ENCODE data around the gene USP17L18. TPM values are rescaled to one million over a fixed set of nuclear protein-coding genes. Genes with fewer than 3 reads are reported as not detected.
"Not testable (repeated sequence)": the region's sequence is repeated elsewhere in the genome, so short reads cannot be mapped to it uniquely, and the experiment has no call there.

USP17L18 gene, protein sequence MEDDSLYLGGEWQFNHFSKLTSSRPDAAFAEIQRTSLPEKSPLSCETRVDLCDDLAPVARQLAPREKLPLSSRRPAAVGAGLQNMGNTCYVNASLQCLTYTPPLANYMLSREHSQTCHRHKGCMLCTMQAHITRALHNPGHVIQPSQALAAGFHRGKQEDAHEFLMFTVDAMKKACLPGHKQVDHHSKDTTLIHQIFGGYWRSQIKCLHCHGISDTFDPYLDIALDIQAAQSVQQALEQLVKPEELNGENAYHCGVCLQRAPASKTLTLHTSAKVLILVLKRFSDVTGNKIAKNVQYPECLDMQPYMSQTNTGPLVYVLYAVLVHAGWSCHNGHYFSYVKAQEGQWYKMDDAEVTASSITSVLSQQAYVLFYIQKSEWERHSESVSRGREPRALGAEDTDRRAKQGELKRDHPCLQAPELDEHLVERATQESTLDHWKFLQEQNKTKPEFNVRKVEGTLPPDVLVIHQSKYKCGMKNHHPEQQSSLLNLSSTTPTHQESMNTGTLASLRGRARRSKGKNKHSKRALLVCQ
- total RNA-seq: not detected

DNA sequence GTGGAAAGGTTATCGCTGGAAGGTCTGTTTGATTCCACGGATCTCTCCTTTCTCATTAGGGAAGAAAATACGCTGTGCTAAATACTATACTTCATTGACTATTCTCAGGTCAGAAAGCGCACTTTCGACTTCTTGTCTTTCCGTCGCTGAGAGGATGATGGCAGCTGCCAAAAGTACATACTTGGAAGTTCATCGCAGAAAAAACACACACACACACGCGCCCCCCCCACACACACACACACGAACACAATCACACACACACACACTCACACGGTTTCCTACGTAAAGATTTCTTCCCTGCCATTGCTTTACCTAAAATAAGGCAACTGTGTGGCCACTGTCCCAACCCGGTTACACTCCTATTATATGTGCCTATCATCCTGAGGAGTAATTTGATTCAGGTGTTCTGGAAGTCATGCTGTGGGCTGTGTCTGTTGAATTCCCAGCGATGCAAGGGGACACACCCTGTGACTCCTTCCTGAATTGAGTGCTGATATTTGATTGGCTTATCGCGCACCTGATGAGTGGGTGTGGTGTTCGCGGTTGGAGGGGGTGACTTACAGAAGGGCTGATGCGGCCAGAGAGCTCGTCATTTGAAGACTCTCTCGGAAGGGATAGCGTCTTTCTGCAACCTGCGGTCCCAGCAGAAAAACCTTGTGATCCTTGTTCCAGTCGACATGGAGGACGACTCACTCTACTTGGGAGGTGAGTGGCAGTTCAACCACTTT is at the start of gene USP17L18:
TSS of gene USP17L18 (plus strand) at position 678 of the 728 bp plus-strand sequence. CDS start at position 678, 0 bp downstream.
- H3K27ac ChIP-seq; H3K4me3 ChIP-seq; H3K4me1 ChIP-seq (replicated peaks in 1 of 2); in situ Hi-C loops (cut with MboI; ENCODE audit: low pct_unique_long_range_greater_than_20kb in 2 of 9, low sequenced_read_pairs in 9 of 9, unreplicated experiment in 9 of 9); ATAC-seq (replicated peaks in 6 of 8): not testable (repeated sequence)
- no CpG with 5 or more reads among the region's 26 CpGs for WGBS, 10 experiments

DNA sequence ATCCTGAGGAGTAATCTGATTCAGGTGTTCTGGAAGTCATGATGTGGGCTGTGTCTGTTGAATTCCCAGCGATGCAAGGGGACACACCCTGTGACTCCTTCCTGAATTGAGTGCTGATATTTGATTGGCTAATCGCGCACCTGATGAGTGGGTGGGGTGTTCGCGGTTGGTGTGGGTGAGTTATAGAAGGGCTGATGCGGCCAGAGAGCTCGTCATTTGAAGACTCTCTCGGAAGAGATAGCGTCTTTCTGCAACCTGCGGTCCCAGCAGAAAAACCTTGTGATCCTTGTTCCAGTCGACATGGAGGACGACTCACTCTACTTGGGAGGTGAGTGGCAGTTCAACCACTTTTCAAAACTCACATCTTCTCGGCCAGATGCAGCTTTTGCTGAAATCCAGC is 38.1 kb upstream of the USP17L18 start, which contains the start of gene USP17L10:
TSS of gene USP17L10 (plus strand) at position 301 of the 400 bp plus-strand sequence. CDS start at position 301, 0 bp downstream.
- no CpG with 5 or more reads among the region's 13 CpGs for WGBS, 10 experiments
- H3K27ac ChIP-seq; H3K4me1 ChIP-seq (replicated peaks in 1 of 2); H3K4me3 ChIP-seq; ATAC-seq (replicated peaks in 6 of 8); in situ Hi-C loops (cut with MboI; ENCODE audit: low pct_unique_long_range_greater_than_20kb in 2 of 9, low sequenced_read_pairs in 9 of 9, unreplicated experiment in 9 of 9): not testable (repeated sequence)

DNA sequence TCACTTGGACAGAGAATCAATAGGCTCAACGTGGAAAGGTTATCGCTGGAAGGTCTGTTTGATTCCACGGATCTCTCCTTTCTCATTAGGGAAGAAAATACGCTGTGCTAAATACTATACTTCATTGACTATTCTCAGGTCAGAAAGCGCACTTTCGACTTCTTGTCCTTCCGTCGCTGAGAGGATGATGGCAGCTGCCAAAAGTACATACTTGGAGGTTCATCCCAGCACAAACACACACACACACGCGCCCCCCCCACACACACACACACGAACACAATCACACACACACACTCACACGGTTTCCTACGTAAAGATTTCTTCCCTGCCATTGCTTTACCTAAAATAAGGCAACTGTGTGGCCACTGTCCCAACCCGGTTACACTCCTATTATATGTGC is 33.7 kb upstream of the USP17L18 start:
- in situ Hi-C loops (cut with MboI; ENCODE audit: low pct_unique_long_range_greater_than_20kb in 2 of 9, low sequenced_read_pairs in 9 of 9, unreplicated experiment in 9 of 9); H3K4me3 ChIP-seq; ATAC-seq (replicated peaks in 6 of 8); H3K27ac ChIP-seq; H3K4me1 ChIP-seq (replicated peaks in 1 of 2): not testable (repeated sequence)
- WGBS, 10 experiments: no CpG with 5 or more reads among the region's 14 CpGs

DNA sequence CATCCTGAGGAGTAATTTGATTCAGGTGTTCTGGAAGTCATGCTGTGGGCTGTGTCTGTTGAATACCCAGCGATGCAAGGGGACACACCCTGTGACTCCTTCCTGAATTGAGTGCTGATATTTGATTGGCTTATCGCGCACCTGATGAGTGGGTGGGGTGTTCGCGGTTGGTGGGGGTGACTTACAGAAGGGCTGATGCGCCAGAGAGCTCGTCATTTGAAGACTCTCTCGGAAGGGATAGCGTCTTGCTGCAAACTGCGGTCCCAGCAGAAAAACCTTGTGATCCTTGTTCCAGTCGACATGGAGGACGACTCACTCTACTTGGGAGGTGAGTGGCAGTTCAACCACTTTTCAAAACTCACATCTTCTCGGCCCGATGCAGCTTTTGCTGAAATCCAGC is 33.3 kb upstream of the USP17L18 start, which contains the start of gene USP17L11:
TSS of gene USP17L11 (plus strand) at position 301 of the 400 bp plus-strand sequence. CDS start at position 301, 0 bp downstream.
- WGBS, 10 experiments: no CpG with 5 or more reads among the region's 14 CpGs
- H3K4me3 ChIP-seq; H3K4me1 ChIP-seq (replicated peaks in 1 of 2); in situ Hi-C loops (cut with MboI; ENCODE audit: low pct_unique_long_range_greater_than_20kb in 2 of 9, low sequenced_read_pairs in 9 of 9, unreplicated experiment in 9 of 9); ATAC-seq (replicated peaks in 6 of 8); H3K27ac ChIP-seq: not testable (repeated sequence)

DNA sequence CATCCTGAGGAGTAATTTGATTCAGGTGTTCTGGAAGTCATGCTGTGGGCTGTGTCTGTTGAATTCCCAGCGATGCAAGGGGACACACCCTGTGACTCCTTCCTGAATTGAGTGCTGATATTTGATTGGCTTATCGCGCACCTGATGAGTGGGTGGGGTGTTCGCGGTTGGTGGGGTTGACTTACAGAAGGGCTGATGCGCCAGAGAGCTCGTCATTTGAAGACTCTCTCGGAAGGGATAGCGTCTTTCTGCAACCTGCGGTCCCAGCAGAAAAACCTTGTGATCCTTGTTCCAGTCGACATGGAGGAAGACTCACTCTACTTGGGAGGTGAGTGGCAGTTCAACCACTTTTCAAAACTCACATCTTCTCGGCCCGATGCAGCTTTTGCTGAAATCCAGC is 28.6 kb upstream of the USP17L18 start, which contains the start of gene USP17L12:
TSS of gene USP17L12 (plus strand) at position 301 of the 400 bp plus-strand sequence. CDS start at position 301, 0 bp downstream.
- no CpG with 5 or more reads among the region's 13 CpGs for WGBS, 10 experiments
- H3K4me3 ChIP-seq; ATAC-seq (replicated peaks in 6 of 8): not testable (repeated sequence)

DNA sequence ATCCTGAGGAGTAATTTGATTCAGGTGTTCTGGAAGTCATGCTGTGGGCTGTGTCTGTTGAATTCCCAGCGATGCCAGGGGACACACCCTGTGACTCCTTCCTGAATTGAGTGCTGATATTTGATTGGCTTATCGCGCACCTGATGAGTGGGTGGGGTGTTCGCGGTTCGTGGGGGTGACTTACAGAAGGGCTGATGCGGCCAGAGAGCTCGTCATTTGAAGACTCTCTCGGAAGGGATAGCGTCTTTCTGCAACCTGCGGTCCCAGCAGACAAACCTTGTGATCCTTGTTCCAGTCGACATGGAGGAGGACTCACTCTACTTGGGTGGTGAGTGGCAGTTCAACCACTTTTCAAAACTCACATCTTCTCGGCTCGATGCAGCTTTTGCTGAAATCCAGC is 23.8 kb upstream of the USP17L18 start, which contains the start of gene USP17L13:
TSS of gene USP17L13 (plus strand) at position 301 of the 400 bp plus-strand sequence. CDS start at position 301, 0 bp downstream.
- no CpG with 5 or more reads among the region's 14 CpGs for WGBS, 10 experiments
- H3K4me1 ChIP-seq (replicated peaks in 1 of 2); H3K4me3 ChIP-seq; H3K27ac ChIP-seq; in situ Hi-C loops (cut with MboI; ENCODE audit: low pct_unique_long_range_greater_than_20kb in 2 of 9, low sequenced_read_pairs in 9 of 9, unreplicated experiment in 9 of 9); ATAC-seq (replicated peaks in 6 of 8): not testable (repeated sequence)

More for the DNA sequence above, 28.6 kb upstream of the USP17L18 start, which contains the start of gene USP17L12:
- H3K27ac ChIP-seq; in situ Hi-C loops (cut with MboI; ENCODE audit: low pct_unique_long_range_greater_than_20kb in 2 of 9, low sequenced_read_pairs in 9 of 9, unreplicated experiment in 9 of 9); H3K4me1 ChIP-seq (replicated peaks in 1 of 2): not testable (repeated sequence)

DNA sequence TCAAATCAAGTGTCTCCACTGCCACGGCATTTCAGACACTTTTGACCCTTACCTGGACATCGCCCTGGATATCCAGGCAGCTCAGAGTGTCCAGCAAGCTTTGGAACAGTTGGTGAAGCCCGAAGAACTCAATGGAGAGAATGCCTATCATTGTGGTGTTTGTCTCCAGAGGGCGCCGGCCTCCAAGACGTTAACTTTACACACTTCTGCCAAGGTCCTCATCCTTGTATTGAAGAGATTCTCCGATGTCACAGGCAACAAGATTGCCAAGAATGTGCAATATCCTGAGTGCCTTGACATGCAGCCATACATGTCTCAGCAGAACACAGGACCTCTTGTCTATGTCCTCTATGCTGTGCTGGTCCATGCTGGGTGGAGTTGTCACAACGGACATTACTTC is 18.2 kb upstream of the USP17L18 start:
- H3K4me3 ChIP-seq; ATAC-seq (replicated peaks in 6 of 8); in situ Hi-C loops (cut with MboI; ENCODE audit: low pct_unique_long_range_greater_than_20kb in 2 of 9, low sequenced_read_pairs in 9 of 9, unreplicated experiment in 9 of 9); H3K4me1 ChIP-seq (replicated peaks in 1 of 2); H3K27ac ChIP-seq: not testable (repeated sequence)
- WGBS, 10 experiments: no CpG with 5 or more reads among the region's 8 CpGs

DNA sequence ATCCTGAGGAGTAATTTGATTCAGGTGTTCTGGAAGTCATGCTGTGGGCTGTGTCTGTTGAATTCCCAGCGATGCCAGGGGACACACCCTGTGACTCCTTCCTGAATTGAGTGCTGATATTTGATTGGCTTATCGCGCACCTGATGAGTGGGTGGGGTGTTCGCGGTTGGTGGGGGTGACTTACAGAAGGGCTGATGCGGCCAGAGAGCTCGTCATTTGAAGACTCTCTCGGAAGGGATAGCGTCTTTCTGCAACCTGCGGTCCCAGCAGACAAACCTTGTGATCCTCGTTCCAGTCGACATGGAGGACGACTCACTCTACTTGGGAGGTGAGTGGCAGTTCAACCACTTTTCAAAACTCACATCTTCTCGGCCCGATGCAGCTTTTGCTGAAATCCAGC is 14.3 kb upstream of the USP17L18 start, which contains the start of gene USP17L15:
TSS of gene USP17L15 (plus strand) at position 301 of the 400 bp plus-strand sequence. CDS start at position 301, 0 bp downstream.
- H3K27ac ChIP-seq; in situ Hi-C loops (cut with MboI; ENCODE audit: low pct_unique_long_range_greater_than_20kb in 2 of 9, low sequenced_read_pairs in 9 of 9, unreplicated experiment in 9 of 9); H3K4me3 ChIP-seq; H3K4me1 ChIP-seq (replicated peaks in 1 of 2); ATAC-seq (replicated peaks in 6 of 8): not testable (repeated sequence)
- no CpG with 5 or more reads among the region's 15 CpGs for WGBS, 10 experiments

DNA sequence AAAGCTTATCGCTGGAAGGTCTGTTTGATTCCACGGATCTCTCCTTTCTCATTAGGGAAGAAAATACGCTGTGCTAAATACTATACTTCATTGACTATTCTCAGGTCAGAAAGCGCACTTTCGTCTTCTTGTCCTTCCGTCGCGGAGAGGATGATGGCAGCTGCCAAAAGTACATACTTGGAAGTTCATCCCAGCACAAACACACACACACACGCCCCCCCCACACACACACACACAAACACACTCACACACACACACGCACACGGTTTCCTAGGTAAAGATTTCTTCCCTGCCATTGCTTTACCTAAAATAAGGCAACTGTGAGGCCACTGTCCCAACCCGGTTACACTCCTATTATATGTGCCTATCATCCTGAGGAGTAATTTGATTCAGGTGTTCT is 10.0 kb upstream of the USP17L18 start:
- WGBS, 10 experiments: no CpG with 5 or more reads among the region's 12 CpGs
- in situ Hi-C loops (cut with MboI; ENCODE audit: low pct_unique_long_range_greater_than_20kb in 2 of 9, low sequenced_read_pairs in 9 of 9, unreplicated experiment in 9 of 9); H3K27ac ChIP-seq; H3K4me3 ChIP-seq; ATAC-seq (replicated peaks in 6 of 8); H3K4me1 ChIP-seq (replicated peaks in 1 of 2): not testable (repeated sequence)

DNA sequence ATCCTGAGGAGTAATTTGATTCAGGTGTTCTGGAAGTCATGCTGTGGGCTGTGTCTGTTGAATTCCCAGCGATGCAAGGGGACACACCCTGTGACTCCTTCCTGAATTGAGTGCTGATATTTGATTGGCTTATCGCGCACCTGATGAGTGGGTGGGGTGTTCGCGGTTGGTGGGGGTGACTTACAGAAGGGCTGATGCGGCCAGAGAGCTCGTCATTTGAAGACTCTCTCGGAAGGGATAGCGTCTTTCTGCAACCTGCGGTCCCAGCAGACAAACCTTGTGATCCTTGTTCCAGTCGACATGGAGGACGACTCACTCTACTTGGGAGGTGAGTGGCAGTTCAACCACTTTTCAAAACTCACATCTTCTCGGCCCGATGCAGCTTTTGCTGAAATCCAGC is 4.9 kb upstream of the USP17L18 start, which contains the start of gene USP17L17:
TSS of gene USP17L17 (plus strand) at position 301 of the 400 bp plus-strand sequence. CDS start at position 301, 0 bp downstream.
- ATAC-seq (replicated peaks in 6 of 8); H3K27ac ChIP-seq; H3K4me1 ChIP-seq (replicated peaks in 1 of 2); H3K4me3 ChIP-seq; in situ Hi-C loops (cut with MboI; ENCODE audit: low pct_unique_long_range_greater_than_20kb in 2 of 9, low sequenced_read_pairs in 9 of 9, unreplicated experiment in 9 of 9): not testable (repeated sequence)
- no CpG with 5 or more reads among the region's 14 CpGs for WGBS, 10 experiments

DNA sequence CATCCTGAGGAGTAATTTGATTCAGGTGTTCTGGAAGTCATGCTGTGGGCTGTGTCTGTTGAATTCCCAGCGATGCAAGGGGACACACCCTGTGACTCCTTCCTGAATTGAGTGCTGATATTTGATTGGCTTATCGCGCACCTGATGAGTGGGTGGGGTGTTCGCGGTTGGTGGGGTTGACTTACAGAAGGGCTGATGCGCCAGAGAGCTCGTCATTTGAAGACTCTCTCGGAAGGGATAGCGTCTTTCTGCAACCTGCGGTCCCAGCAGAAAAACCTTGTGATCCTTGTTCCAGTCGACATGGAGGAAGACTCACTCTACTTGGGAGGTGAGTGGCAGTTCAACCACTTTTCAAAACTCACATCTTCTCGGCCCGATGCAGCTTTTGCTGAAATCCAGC is 4.6 kb downstream of the USP17L18 start, which contains the start of gene USP17L19:
TSS of gene USP17L19 (plus strand) at position 301 of the 400 bp plus-strand sequence. CDS start at position 301, 0 bp downstream.
- H3K27ac ChIP-seq; H3K4me1 ChIP-seq (replicated peaks in 1 of 2); in situ Hi-C loops (cut with MboI; ENCODE audit: low pct_unique_long_range_greater_than_20kb in 2 of 9, low sequenced_read_pairs in 9 of 9, unreplicated experiment in 9 of 9); ATAC-seq (replicated peaks in 6 of 8); H3K4me3 ChIP-seq: not testable (repeated sequence)
- WGBS, 10 experiments: no CpG with 5 or more reads among the region's 13 CpGs

DNA sequence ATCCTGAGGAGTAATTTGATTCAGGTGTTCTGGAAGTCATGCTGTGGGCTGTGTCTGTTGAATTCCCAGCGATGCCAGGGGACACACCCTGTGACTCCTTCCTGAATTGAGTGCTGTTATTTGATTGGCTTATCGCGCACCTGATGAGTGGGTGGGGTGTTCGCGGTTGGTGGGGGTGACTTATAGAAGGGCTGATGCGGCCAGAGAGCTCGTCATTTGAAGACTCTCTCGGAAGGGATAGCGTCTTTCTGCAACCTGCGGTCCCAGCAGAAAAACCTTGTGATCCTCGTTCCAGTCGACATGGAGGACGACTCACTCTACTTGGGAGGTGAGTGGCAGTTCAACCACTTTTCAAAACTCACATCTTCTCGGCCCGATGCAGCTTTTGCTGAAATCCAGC is 9.4 kb downstream of the USP17L18 start, which contains the start of gene USP17L20:
TSS of gene USP17L20 (plus strand) at position 301 of the 400 bp plus-strand sequence. CDS start at position 301, 0 bp downstream.
- H3K4me3 ChIP-seq; H3K4me1 ChIP-seq (replicated peaks in 1 of 2); in situ Hi-C loops (cut with MboI; ENCODE audit: low pct_unique_long_range_greater_than_20kb in 2 of 9, low sequenced_read_pairs in 9 of 9, unreplicated experiment in 9 of 9); ATAC-seq (replicated peaks in 6 of 8); H3K27ac ChIP-seq: not testable (repeated sequence)
- WGBS, 10 experiments: no CpG with 5 or more reads among the region's 15 CpGs

Data from motor neuron (in vitro differentiated cells).